ENCODE data around the gene RTRAF. TPM values are rescaled to one million over a fixed set of nuclear protein-coding genes. Genes with fewer than 3 reads are reported as not detected.
A peak's percentile ranks its signal among the peaks of the same experiment; 100 is the strongest.

The RTRAF gene
- total RNA-seq, 1 donor, result 53.2 TPM

DNA sequence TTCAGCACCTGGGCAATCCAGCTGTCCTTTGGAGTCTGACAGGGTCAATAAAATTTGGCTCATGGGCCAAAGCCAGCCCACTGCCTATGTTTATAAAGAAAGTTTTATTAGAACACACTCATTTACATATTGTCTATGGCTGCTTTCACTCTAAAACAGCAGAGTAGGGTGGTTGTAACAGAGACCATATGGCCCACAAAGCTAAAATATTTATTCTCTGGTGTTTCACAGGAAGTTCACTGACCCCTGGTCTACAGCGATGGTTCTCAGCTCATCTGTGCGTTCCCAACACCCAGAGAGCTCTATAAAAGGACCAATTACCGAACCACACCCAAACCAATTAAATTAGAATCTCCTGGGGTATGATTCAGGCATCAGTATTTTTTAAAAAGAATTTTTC, 37.7 kb upstream of the RTRAF start:
- Histone ChIP-seq H2AFZ (ENCODE audit: low read length) (no peak overlapping the region), H3K9me3 (ENCODE audit: low read depth, low read length) (peaks cover 2% of the 10 kb centered on the region), H3K4me2 (ENCODE audit: insufficient read depth, low read length) (no peak overlapping the region), H3K27me3 (ENCODE audit: insufficient read depth, low read length) (peaks cover 6% of the 10 kb centered on the region), H3K79me2 (ENCODE audit: insufficient read depth, low read length) (no peaks in the 10 kb centered on the region), H3K4me1 (ENCODE audit: insufficient read depth, low read length) (no peaks in the 10 kb centered on the region), H3K36me3 (ENCODE audit: insufficient read depth, low read length) (no peaks in the 10 kb centered on the region), H4K20me1 (ENCODE audit: insufficient read depth, low read length) (no peaks in the 10 kb centered on the region), H3K27ac (ENCODE audit: low read depth, low read length) (no peak overlapping the region), H3K4me3 (ENCODE audit: insufficient read depth, low read length) (no peak overlapping the region)
- no peak for DNase-seq (ENCODE audit: insufficient read length, low spot score, missing footprints)
- TF ChIP-seq, protein P1, sequence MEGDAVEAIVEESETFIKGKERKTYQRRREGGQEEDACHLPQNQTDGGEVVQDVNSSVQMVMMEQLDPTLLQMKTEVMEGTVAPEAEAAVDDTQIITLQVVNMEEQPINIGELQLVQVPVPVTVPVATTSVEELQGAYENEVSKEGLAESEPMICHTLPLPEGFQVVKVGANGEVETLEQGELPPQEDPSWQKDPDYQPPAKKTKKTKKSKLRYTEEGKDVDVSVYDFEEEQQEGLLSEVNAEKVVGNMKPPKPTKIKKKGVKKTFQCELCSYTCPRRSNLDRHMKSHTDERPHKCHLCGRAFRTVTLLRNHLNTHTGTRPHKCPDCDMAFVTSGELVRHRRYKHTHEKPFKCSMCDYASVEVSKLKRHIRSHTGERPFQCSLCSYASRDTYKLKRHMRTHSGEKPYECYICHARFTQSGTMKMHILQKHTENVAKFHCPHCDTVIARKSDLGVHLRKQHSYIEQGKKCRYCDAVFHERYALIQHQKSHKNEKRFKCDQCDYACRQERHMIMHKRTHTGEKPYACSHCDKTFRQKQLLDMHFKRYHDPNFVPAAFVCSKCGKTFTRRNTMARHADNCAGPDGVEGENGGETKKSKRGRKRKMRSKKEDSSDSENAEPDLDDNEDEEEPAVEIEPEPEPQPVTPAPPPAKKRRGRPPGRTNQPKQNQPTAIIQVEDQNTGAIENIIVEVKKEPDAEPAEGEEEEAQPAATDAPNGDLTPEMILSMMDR (IDR thresholded peaks at IDR 0.05; ENCODE audit: extremely low read depth, low read depth, low read length), result no peak

DNA sequence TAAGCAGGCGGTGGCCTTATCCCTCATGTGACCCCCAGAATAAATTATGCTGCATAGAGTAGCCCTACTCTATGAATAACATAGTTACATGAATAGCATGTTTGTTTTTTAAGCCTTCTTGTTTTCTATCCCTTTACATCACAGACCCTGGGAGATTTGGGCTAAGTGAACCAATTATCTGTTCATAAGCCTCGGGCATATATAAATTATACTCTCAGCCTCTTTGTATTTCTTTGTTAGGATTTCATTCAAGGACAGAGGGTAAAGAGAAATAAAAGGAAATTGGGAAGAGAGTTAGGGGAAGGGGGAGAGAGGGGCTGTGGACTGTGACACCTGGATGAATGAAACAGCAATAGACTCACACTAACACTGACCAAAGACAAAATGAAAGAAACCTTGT, 35.3 kb upstream of the RTRAF start:
- H3K4me3 ChIP-seq (ENCODE audit: insufficient read depth, low read length), result no peak overlapping the region

DNA sequence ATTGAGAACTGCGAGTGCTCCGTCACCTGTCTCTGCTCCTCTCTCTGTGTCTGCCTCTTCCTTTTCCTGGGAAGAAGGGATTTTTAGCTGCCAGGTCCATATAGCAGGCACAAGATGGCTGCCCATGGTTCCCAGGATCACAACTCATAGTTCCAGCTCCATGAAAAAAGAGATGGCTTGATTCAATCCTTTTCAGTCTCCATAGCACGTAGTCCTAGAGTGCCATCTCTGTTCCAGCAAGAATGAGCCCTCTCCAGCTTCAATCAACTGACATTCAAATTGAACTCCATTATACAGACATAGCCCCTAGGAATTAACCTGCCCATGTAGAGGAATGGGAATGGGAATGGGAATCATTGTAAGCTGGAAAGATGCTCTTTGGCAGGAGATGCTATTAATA, 34.7 kb upstream of the RTRAF start:
- Histone ChIP-seq H3K27me3 (ENCODE audit: insufficient read depth, low read length) (peaks cover 3% of the 10 kb centered on the region), H3K27ac (ENCODE audit: low read depth, low read length) (no peak overlapping the region), H3K4me3 (ENCODE audit: insufficient read depth, low read length) (no peak overlapping the region), H3K4me1 (ENCODE audit: insufficient read depth, low read length) (no peaks in the 10 kb centered on the region), H3K36me3 (ENCODE audit: insufficient read depth, low read length) (no peaks in the 10 kb centered on the region), H3K4me2 (ENCODE audit: insufficient read depth, low read length) (no peak overlapping the region), H3K9me3 (ENCODE audit: low read depth, low read length) (peaks cover 8% of the 10 kb centered on the region), H2AFZ (ENCODE audit: low read length) (no peak overlapping the region), H3K79me2 (ENCODE audit: insufficient read depth, low read length) (no peaks in the 10 kb centered on the region), H4K20me1 (ENCODE audit: insufficient read depth, low read length) (no peaks in the 10 kb centered on the region)
- TF ChIP-seq, protein P1 (IDR thresholded peaks at IDR 0.05; ENCODE audit: extremely low read depth, low read depth, low read length), result peak; percentile 4
- DNase-seq (ENCODE audit: insufficient read length, low spot score, missing footprints), result no peak

More for the DNA sequence above, 35.3 kb upstream of the RTRAF start:
- Histone ChIP-seq H3K9me3 (ENCODE audit: low read depth, low read length) (peaks cover 8% of the 10 kb centered on the region), H4K20me1 (ENCODE audit: insufficient read depth, low read length) (no peaks in the 10 kb centered on the region), H2AFZ (ENCODE audit: low read length) (no peak overlapping the region), H3K79me2 (ENCODE audit: insufficient read depth, low read length) (no peaks in the 10 kb centered on the region), H3K36me3 (ENCODE audit: insufficient read depth, low read length) (no peaks in the 10 kb centered on the region), H3K4me2 (ENCODE audit: insufficient read depth, low read length) (no peak overlapping the region), H3K4me1 (ENCODE audit: insufficient read depth, low read length) (no peaks in the 10 kb centered on the region), H3K27ac (ENCODE audit: low read depth, low read length) (no peak overlapping the region), H3K27me3 (ENCODE audit: insufficient read depth, low read length) (peaks cover 3% of the 10 kb centered on the region)
- no peak for DNase-seq (ENCODE audit: insufficient read length, low spot score, missing footprints)
- TF ChIP-seq, protein P1 (IDR thresholded peaks at IDR 0.05; ENCODE audit: extremely low read depth, low read depth, low read length), result no peak

DNA sequence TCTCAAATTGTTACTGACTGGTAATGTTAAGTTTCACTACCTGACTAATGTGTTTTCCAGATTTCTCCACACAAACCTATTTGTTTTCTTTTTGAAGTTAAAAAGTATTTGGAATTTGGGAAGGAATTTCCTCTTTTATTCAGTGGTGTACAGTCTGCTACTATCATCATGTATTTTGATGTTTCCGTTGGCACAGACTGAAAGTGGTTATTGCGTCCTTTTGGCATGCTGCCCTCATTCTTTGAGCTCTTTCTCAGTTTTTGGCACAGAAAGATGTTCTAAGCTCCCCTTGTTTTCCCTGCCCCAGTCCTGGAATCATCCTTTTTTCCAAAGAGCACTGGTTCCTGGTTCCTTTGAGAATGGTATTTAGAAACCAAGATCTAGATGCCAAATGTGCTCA, 31.4 kb upstream of the RTRAF start:
- Histone ChIP-seq H3K36me3 (ENCODE audit: insufficient read depth, low read length) (no peaks in the 10 kb centered on the region), H3K4me1 (ENCODE audit: insufficient read depth, low read length) (no peaks in the 10 kb centered on the region)
- TF ChIP-seq, protein P1 (IDR thresholded peaks at IDR 0.05; ENCODE audit: extremely low read depth, low read depth, low read length), result no peak

More for the DNA sequence above, 31.4 kb upstream of the RTRAF start:
- H3K79me2 ChIP-seq (ENCODE audit: insufficient read depth, low read length), result no peaks in the 10 kb centered on the region
- no peak for DNase-seq (ENCODE audit: insufficient read length, low spot score, missing footprints)
- H2AFZ ChIP-seq (ENCODE audit: low read length), result no peak overlapping the region
- H3K27me3 ChIP-seq (ENCODE audit: insufficient read depth, low read length), result no peaks in the 10 kb centered on the region
- H3K27ac ChIP-seq (ENCODE audit: low read depth, low read length), result no peak overlapping the region
- H3K9me3 ChIP-seq (ENCODE audit: low read depth, low read length), result peaks cover 8% of the 10 kb centered on the region
- H3K4me3 ChIP-seq (ENCODE audit: insufficient read depth, low read length), result no peak overlapping the region
- no peak overlapping the region for H3K4me2 ChIP-seq (ENCODE audit: insufficient read depth, low read length)
- H4K20me1 ChIP-seq (ENCODE audit: insufficient read depth, low read length), result no peaks in the 10 kb centered on the region

All from osteoblast (primary cell).